Chondrocyte (in vitro differentiated cells): ENCODE measurements around the gene KRT12. TPM values are rescaled to one million over a fixed set of nuclear protein-coding genes. Genes with fewer than 3 reads are reported as not detected.

Experiments
- DNase-seq: peaks from one replicate; pipeline ENCODE4 v3.0.0; 2021; ENCODE audit warnings: mixed read lengths, low spot score
- H3K27ac Mint-ChIP-seq: one replicate; pipeline ENCODE4 v1.8.0; 2021; ENCODE audit warnings: mild to moderate bottlenecking, moderate library complexity, mixed read lengths; ENCODE audit not compliant: unreplicated experiment
- H3K27me3 Mint-ChIP-seq: 2 replicates; pipeline ENCODE4 v1.8.0; 2021; ENCODE audit warnings: low read depth, mixed read lengths
- H3K36me3 Mint-ChIP-seq: 2 replicates; pipeline ENCODE4 v1.8.0; 2021; ENCODE audit warnings: low read depth, mixed read lengths
- H3K4me1 Mint-ChIP-seq: 2 replicates; pipeline ENCODE4 v1.8.0; 2021; ENCODE audit warnings: low read depth, mild to moderate bottlenecking, mixed read lengths
- H3K4me3 Mint-ChIP-seq: one replicate; pipeline ENCODE4 v1.8.0; 2021; ENCODE audit warnings: mild to moderate bottlenecking, moderate library complexity, mixed read lengths; ENCODE audit not compliant: unreplicated experiment
- H3K9me3 Mint-ChIP-seq: 2 replicates; pipeline ENCODE4 v1.8.0; 2021; ENCODE audit warnings: low read depth, mixed read lengths
- CTCF ChIP-seq: fragments of 200-600 bp; sonication (generic); IDR thresholded peaks from 2 replicates; pipeline ENCODE4 v1.5.0; 2021; ENCODE audit warnings: antibody characterized with exemption, mild to moderate bottlenecking, moderate library complexity
- total RNA-seq: library from RNA; stranded (reverse); gene quantifications from 3 replicates; pipeline ENCODE4 v1.2.1, GENCODE V29; 2021

KRT12 gene
- total RNA-seq, 1 donor from 2014 or later, result not detected

GRCh38 chr17:40912486-40913210 is 45.6 kb upstream of the KRT12 start:
- no peak overlapping the region for H3K4me3 Mint-ChIP-seq
- no peak for TF ChIP-seq CTCF
- H3K36me3 Mint-ChIP-seq, result no peaks in the 10 kb centered on the region
- no peaks in the 10 kb centered on the region for H3K27me3 Mint-ChIP-seq
- H3K9me3 Mint-ChIP-seq, result no peaks in the 10 kb centered on the region
- peaks cover 48% of the 10 kb centered on the region for H3K4me1 Mint-ChIP-seq
- DNase-seq, result no peak
- H3K27ac Mint-ChIP-seq, result no peak overlapping the region

GRCh38 chr17:40910441-40910841 is 43.4 kb upstream of the KRT12 start:
- Mint-ChIP-seq H3K9me3 (no peaks in the 10 kb centered on the region), H3K27ac (peak overlapping the region; percentile 82), H3K27me3 (no peaks in the 10 kb centered on the region), H3K36me3 (no peaks in the 10 kb centered on the region), H3K4me1 (peaks cover 43% of the 10 kb centered on the region), H3K4me3 (peak overlapping the region; percentile 7)
- DNase-seq, result no peak
- TF ChIP-seq CTCF, result no peak

GRCh38 chr17:40909755-40910154 is 42.7 kb upstream of the KRT12 start:
- Mint-ChIP-seq H3K36me3 (no peaks in the 10 kb centered on the region), H3K4me1 (peaks cover 36% of the 10 kb centered on the region), H3K4me3 (no peak overlapping the region), H3K9me3 (no peaks in the 10 kb centered on the region), H3K27me3 (no peaks in the 10 kb centered on the region), H3K27ac (peak overlapping the region; percentile 82)
- TF ChIP-seq CTCF, result no peak
- no peak for DNase-seq

- no peaks in the 10 kb centered on the region for H3K27me3 Mint-ChIP-seq
- H3K4me3 Mint-ChIP-seq, result no peak overlapping the region
- H3K27ac Mint-ChIP-seq, result peak overlapping the region; percentile 82
- peak; percentile 95 for TF ChIP-seq CTCF
- no peaks in the 10 kb centered on the region for H3K9me3 Mint-ChIP-seq
- H3K4me1 Mint-ChIP-seq, result peaks cover 34% of the 10 kb centered on the region
- no peaks in the 10 kb centered on the region for H3K36me3 Mint-ChIP-seq
- DNase-seq, result no peak
These were observed 42.3 kb upstream of the KRT12 start for GRCh38 chr17:40909351-40909750.

- no peak overlapping the region for H3K27ac Mint-ChIP-seq
- H3K9me3 Mint-ChIP-seq, result no peaks in the 10 kb centered on the region
- H3K27me3 Mint-ChIP-seq, result no peaks in the 10 kb centered on the region
- DNase-seq, result no peak
- no peaks in the 10 kb centered on the region for H3K36me3 Mint-ChIP-seq
- peaks cover 47% of the 10 kb centered on the region for H3K4me1 Mint-ChIP-seq
- no peak overlapping the region for H3K4me3 Mint-ChIP-seq
- TF ChIP-seq CTCF, result no peak
These were observed 39.6 kb upstream of the KRT12 start for GRCh38 chr17:40906613-40907012.
